Suprapubic skin (tissue), 4 donors: ENCODE measurements around the gene KAT2B.

Source experiments
- EP300 ChIP-seq: sonication (generic); formaldehyde crosslinking; IDR thresholded peaks from one replicate; pipeline ENCODE4 v1.6.1; 2017; ENCODE audit warnings: antibody characterized with exemption
- POLR2A ChIP-seq, 2 donors: fragments of 450-650 bp; IDR thresholded peaks; one replicate each; pipeline ENCODE4 v1.6.1; 2017; ENCODE audit warnings: antibody characterized with exemption in 2 of 2, mild to moderate bottlenecking in 2 of 2, moderate library complexity in 2 of 2
- POLR2AphosphoS5 ChIP-seq, 3 donors: sonication (generic); formaldehyde crosslinking; IDR thresholded peaks; one replicate each; pipeline ENCODE4 v1.6.1; 2017; ENCODE audit warnings: antibody characterized with exemption in 3 of 3
- TF ChIP-seq, protein P1 (sequence below), 2 donors: fragments of 200-600 bp in 1 of 2; fragments of 450-650 bp in 1 of 2; sonication (generic) in 1 of 2; IDR thresholded peaks; one replicate each; pipeline ENCODE4 v1.5.1; 2016 to 2019; ENCODE audit warnings: antibody characterized with exemption in 2 of 2, mild to moderate bottlenecking in 1 of 2, moderate library complexity in 1 of 2

DNA sequence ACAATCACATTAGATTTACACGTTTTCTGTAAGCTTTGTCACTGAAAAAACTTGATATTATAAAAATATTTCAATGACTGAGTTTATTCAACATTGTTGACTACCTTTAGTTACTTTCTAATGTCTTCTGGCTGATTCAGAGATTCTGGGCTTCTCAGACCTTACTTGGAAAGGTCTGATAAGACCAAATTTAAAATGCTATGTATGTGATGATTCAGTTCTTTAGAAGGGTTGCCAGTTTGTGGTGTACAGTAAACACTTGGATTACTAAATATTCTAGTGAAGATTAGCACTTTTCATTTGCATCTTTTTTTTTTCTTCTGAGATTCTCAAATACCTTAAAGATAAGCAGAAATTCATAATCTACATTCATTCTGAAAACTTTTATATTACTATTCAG, 96.0 kb downstream of the KAT2B start:
- TF ChIP-seq POLR2A (IDR thresholded peaks at IDR 0.05), result no peak
- TF ChIP-seq, protein P1, sequence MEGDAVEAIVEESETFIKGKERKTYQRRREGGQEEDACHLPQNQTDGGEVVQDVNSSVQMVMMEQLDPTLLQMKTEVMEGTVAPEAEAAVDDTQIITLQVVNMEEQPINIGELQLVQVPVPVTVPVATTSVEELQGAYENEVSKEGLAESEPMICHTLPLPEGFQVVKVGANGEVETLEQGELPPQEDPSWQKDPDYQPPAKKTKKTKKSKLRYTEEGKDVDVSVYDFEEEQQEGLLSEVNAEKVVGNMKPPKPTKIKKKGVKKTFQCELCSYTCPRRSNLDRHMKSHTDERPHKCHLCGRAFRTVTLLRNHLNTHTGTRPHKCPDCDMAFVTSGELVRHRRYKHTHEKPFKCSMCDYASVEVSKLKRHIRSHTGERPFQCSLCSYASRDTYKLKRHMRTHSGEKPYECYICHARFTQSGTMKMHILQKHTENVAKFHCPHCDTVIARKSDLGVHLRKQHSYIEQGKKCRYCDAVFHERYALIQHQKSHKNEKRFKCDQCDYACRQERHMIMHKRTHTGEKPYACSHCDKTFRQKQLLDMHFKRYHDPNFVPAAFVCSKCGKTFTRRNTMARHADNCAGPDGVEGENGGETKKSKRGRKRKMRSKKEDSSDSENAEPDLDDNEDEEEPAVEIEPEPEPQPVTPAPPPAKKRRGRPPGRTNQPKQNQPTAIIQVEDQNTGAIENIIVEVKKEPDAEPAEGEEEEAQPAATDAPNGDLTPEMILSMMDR (IDR thresholded peaks at IDR 0.05), result no peak
- TF ChIP-seq POLR2AphosphoS5 (IDR thresholded peaks at IDR 0.05), result no peak
- no peak for TF ChIP-seq EP300
